NT2/D1 (cell line): Measurements from ENCODE around the gene GGA1.

Source experiments
- SUZ12 ChIP-seq: IDR thresholded peaks from 2 replicates; pipeline ENCODE4 v1.6.1; 2011; ENCODE audit not compliant: insufficient read length, insufficient read depth; ENCODE audit errors: extremely low read depth
- ZNF274 ChIP-seq: IDR thresholded peaks from 2 replicates; pipeline ENCODE4 v1.6.1; 2011; ENCODE audit warnings: mild to moderate bottlenecking, low read depth, low read length

DNA sequence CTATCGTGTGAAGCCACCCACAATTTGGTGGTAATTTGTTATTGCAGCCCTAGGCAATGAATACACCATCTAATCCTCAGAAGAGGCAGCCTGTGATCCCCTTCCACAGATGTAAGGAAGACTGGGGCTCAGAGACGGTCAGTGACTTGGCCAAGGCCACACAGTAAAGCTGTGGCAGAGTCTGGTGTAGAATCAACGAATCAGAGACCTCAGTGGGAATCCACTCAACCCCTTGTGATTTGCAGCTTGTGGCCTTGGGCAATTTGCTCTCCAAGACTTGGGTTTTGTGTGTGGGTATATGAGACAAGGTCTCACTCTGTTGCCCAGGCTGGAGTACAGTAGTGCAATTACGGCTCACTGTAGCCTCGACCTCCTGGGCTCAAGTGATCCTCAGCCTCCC is 30.6 kb upstream of the GGA1 start:
- TF ChIP-seq ZNF274 = no peak
- TF ChIP-seq SUZ12 = no peak
